Stimulated activated CD4-positive, alpha-beta T cell treated with anti-CD3 and anti-CD28 coated beads, Interleukin-2, amount 100 ng/mL, for 24 hours (primary cell): ENCODE data around the gene EPB41L4A.

Experiments used
- DNase-seq, 2 donors: peaks; one replicate each; pipeline ENCODE4 v3.0.0-alpha.2; 2020

Gene EPB41L4A

DNA sequence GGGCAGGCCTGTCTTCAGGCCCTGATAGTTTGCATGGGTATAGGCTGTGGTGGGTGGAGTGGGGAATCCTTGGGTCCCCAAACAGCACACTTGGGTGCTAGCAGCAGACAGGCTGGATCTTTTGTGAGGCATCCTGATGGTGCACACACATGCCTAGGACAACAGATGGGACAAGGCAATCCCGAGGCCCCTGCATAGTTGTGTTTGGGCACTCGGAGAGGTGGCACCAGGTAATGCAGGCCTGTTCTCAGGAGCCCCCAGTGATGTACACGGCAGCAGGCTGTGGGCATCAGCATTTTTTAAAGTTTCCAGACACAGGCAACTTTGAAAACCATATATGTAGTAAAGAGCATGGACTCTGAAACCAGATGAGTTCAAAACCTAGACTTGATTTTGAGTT is 65.4 kb downstream of the EPB41L4A start:
- DNase-seq = no peak

GRCh38 chr5:112351225-112351624 is 67.9 kb downstream of the EPB41L4A start:
- DNase-seq = no peak

DNA sequence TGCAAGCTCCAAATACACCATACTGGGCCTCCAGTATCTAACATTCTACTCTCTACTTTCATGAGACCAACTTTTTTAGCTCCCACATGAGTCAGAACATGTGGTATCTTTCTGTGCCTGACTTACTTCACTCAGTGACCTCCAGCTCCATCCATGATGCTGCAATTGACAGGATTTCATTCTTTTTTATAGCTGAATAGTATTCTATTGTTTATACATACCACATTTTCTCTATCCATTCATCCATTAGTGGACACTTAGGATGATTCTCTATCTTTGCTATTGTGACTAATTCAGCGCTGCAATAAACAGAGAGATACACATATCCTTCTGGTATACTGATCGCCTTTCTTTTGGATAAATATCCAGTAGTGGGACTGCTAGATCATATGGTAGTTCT is 68.5 kb downstream of the EPB41L4A start:
- DNase-seq = no peak

GRCh38 chr5:112349371-112349770 is 69.7 kb downstream of the EPB41L4A start:
- DNase-seq = no peak

DNA sequence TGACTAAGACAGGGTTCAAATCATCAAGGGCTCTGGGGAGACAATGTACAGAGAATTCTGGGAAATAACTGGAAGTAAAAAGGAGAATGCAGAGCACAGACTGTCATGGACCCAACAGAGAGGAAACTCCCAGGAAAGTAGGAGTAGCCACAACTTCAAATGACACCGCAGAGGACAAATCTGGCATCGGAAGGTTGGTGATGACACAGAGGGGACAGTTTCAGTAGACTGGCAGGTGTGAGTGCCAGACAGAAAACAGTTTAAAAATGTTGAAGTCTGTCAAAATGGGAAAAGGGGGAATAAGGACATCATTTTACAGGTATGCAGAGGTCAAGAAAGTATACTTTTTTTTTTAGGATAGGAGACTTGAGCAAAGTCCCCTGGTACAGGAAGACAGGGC is 70.2 kb downstream of the EPB41L4A start:
- no peak for DNase-seq

DNA sequence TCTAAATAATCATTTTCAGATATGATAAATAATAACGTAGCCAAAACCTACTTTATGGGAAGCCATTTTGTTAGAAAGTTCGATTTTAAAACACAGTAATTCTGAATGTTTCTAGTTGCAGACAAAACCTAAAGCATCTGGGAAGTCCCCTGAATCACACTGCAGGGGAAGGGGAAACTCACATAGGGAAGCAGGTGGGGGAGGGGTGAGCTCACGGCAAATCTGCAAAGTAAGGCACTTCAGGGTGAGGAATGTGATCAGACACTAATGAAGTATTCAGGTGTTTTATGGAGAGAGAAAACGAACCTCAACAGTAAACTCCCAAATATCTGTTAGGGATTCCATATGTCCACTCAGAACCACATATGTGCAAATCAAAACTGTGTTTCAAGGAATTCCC is 70.7 kb downstream of the EPB41L4A start:
- DNase-seq = no peak

DNA sequence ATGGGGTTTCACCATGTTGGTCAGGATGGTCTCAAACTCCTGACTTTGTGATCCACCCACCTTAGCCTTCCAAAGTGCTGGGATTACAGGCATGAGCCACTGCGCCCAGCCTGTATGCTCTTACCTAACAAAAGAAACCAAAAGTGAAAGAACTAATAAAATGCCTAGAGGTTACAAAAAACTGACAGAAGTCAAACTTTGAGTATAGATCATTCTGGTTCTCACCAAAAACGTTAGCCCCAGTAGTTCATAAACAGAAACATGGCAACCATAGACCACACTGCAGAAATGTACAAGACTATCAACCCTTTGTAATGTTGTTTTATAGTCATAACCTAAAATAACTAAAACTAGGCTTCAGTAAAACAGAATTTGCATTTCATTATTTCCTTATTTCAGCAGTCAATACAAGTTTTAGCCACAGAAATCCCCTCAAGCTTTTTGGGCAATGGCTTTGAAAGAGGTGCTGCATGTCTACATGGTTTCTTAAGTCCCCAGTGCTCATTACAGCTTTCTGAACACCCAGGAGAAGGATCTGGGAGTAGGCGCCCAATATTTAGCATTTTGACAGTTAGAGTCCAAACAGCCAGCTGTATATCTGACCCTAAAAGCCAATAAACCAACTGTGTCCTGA is 72.5 kb downstream of the EPB41L4A start:
- no peak for DNase-seq

GRCh38 chr5:112344540-112344939 is 74.5 kb downstream of the EPB41L4A start:
- no peak for DNase-seq

DNA sequence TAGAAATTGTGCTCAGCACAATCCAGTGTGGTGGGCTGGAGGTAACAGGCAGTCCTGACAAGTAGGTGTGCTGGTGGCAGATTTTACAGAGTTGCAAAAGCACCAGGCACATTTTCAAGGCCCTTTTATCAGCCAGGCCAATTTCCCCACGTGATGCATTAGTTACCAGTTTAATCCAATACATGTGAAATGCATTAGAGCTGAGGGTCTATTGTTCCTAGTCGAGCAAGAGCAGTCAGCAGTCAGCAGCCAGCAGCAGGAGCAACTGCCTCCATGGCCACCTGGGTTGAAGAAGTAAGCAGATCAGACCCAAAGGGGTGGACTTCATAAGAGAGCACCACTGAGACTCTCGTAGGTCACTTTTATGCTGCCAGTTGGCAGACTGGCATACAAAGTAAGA is 76.7 kb downstream of the EPB41L4A start:
- DNase-seq = no peak

GRCh38 chr5:112339761-112340160 is 79.3 kb downstream of the EPB41L4A start:
- DNase-seq = no peak

GRCh38 chr5:112338681-112339337 is 80.3 kb downstream of the EPB41L4A start:
- DNase-seq = no peak

GRCh38 chr5:112333331-112333781 is 85.7 kb downstream of the EPB41L4A start:
- no peak for DNase-seq

GRCh38 chr5:112331892-112332291 is 87.2 kb downstream of the EPB41L4A start:
- no peak for DNase-seq

DNA sequence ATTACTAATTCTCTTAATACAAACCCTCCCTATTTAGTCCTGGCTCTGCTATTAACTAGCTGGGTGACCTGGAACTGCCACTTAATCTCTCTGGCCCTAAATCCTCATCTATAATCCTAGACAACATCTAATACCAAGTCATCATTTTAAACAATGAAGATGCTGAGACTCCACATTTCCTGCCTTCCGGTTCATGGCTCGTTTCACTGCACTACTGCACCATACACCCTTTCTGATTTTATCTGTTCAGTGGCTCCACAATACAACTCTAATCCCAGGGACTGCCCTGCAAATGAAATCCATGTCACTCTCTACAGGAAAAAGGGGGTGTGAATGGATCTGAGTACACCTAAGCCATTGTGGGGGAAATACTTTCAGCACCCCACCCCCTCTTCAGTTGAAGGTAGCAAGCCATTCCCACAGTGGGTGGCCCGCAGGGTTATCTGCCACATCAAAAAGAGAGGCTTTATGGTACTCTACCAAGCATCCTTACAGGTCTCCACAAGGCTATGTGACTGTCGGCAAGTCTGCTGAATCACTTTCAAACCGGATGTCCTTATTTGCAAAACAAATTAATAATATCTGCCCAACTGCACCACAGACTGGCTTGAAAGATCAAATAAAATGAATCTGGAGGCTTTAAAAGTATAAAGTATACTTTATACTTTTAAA is 89.5 kb downstream of the EPB41L4A start:
- DNase-seq = no peak

DNA sequence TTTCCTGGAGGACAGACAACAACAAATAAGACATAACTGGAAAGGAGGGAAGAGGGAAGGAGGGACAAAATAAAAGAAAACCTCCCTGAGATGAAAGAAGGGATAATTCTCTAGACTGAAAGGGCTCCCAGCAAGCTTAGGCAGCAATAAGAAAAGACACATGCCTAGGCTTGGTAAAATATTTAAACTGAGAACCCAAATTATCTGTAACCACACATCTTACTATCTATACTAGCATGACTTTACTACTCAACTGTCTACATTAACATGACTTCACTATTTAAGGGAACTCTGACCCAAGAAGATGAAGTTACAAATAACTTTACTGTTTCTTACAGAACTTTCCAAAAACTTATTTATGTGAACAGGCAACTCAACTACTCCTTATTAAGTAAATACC is 95.9 kb downstream of the EPB41L4A start:
- no peak for DNase-seq

DNA sequence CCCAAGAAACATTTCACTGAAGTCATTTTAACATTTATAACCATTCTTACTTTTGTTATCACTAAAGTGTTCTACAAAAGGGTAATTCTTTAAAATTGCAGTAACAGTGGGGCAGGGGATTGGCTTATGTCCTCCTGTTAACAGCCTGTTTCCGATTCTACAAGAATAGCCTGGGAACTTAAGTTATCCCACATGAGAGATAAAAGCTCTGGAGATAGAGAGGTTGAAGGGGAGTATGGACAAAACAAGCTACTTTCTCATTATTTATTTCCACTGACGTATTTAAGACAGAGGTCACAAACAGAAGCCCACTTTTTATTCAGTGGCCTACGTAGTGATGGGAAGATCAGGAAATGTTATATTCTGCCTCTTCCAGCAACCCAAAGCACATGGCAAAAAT is 98.7 kb downstream of the EPB41L4A start:
- no peak for DNase-seq

DNA sequence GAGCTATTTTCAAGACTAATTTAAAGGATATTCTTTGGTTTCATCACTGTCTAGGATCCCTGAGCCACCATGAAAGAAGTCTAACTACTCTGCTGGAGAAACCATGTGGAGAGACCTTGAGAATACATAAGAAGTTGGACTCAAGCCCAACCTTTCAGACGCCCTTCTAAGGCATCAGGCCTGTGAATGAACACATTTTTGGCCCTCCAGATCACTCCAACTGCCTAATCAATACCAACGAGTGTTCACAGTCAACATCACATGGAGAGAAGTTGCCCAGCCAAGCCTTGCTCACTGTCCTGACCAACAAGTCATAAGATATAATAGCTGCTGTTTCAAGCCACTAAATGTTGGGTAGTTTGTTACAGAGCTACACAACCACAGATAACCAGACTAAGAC is 100.7 kb downstream of the EPB41L4A start:
- no peak for DNase-seq

DNA sequence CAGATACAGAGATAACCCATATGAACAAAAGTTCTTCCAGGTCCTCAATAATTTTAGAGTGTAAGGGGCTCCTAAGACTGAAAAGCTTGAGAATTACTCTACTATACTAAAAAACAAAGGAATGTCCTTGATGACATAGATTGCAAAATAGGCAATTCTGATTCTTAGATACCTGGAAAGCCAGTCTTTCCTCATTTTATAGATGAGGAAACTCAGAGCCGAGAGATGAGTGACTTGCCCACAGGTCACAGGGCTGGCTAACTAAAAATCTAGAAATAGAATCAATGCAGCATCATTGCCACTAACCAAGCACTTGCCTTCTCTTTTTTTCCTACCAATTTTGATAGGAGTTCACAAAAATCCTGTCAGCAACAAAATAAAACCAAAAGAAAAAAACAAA is 101.2 kb downstream of the EPB41L4A start:
- DNase-seq = no peak

DNA sequence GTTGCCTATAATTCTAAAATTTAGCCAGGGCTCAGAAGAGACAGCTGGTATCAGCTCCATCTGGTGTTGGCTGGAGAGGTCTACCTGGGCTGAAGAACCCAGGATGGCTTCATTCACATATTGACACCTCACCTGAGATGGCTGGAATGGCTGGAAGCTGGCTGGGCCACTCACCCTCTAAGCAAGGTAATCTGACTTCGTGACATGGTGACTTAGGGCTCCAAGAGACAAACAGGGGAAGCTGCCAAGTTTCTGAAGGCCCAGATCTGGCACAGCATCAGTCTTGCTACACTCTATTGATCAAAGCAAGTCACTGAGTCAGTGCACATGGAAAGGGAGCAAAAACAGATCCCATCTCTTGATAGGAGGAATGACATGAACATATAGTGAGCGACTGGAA is 102.3 kb downstream of the EPB41L4A start:
- no peak for DNase-seq

DNA sequence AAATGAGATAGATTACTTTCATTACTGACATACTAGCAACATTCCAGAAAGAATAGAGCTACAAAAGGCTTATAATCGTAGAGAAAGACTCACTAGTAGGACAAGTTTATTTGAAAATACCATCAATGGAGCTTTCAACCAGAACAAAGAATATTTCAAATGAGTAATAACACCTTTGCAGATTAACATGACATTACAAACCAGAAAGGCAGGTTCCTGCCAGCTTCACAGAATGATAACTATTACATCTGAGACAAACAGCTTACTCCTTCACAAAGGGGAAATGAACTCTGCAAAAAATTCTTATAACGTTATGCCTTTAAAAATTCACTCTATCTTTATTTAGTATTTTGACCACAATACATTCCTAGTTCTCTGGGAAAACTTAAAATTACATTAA is 103.1 kb downstream of the EPB41L4A start:
- DNase-seq = no peak

- no peak for DNase-seq
These were observed 106.5 kb downstream of the EPB41L4A start for GRCh38 chr5:112312295-112313275.

- DNase-seq = no peak
These were observed 108.3 kb downstream of the EPB41L4A start for GRCh38 chr5:112310746-112311145.

DNA sequence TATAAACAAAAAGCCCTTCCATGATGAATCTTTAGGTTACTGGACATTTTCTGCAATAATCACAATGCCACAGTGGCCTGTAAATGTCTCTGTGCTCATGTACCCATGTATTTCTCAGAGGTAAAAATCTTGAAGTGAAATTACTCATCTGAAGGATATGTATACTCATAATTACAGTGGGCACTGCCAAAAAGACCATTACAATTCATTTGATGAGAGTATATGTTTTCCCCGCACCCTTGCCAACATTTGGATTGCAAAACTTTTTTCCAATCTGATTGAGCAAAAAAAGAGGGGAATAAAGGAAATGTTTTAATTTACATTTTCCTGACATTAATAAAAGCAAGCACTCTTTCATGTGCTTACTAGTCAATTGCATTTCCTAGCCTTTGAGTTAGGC is 110.5 kb downstream of the EPB41L4A start:
- no peak for DNase-seq
